ENCODE results near the gene USP10.

Gene USP10

GRCh38 chr16:84700446-84701300, 873 bp downstream of the USP10 start:
- Mint-ChIP-seq H3K27me3 (no peaks in the 10 kb centered on the region), H3K9me3 (no peaks in the 10 kb centered on the region), H3K27ac (peak overlapping the region; percentile 96), H3K4me1 (peaks cover 28 to 38% of the 10 kb centered on the region in 2 donors), H3K36me3 (peaks cover 3 to 15% of the 10 kb centered on the region in 2 donors), H3K4me3 (peak overlapping the region; percentile 89 to 90)
- DNase-seq (peak; percentile 29), ATAC-seq (replicated peaks) (peak; percentile 37 to 46)

- DNase-seq (no peak), ATAC-seq (replicated peaks) (no peak)
- Mint-ChIP-seq H3K9me3 (no peaks in the 10 kb centered on the region), H3K27ac (peak overlapping the region; percentile 43), H3K36me3 (peaks cover 7 to 20% of the 10 kb centered on the region in 2 donors), H3K27me3 (no peaks in the 10 kb centered on the region), H3K4me3 (no peak overlapping the region), H3K4me1 (peaks cover 27 to 53% of the 10 kb centered on the region in 2 donors)
Measured at GRCh38 chr16:84703681-84704080, 3.9 kb downstream of the USP10 start.

DNA sequence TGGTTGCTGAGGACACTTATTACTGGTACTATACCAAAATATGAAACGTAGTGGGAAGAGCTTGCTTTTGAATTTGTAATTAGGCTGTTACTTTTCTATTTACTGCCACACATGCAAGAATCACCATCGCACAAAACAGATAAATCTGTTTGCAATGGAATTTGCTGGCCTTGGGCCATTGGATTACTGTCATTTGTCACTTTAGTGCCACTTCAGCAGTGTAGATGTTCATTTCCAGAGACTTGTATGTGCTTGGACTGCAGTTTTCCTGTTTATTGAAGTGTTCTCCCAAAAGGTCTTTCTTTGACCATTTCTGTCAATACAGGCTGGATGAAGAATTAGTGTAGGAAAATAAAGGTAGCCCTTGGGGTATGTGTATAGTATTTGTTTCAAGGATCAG, 4.5 kb downstream of the USP10 start:
- Mint-ChIP-seq H3K27me3 (no peaks in the 10 kb centered on the region), H3K9me3 (no peaks in the 10 kb centered on the region), H3K36me3 (peaks cover 10 to 26% of the 10 kb centered on the region in 2 donors), H3K4me1 (peaks cover 33 to 54% of the 10 kb centered on the region in 2 donors), H3K27ac (peak overlapping the region; percentile 43), H3K4me3 (no peak overlapping the region)
- no peak for ATAC-seq (replicated peaks)
- no peak for DNase-seq

DNA sequence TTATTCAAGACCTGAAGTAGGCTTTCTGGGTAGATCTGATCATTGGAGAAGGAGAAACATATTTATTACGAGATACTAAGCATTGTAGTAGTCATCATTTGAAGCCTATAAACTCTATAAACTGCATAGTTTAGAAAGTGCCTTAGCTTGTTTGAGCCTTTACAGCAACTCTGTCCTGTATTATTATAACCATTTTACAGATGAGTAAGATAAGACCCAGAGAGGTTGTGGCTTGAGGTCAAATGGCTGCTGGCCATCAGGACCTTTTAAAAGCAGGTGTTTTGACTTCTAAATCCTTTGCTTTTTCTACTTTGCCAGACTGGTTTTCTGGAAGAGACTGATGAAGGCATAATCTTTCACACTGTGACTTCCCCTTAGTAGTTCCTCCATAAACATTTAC, 7.1 kb downstream of the USP10 start:
- H3K27me3 Mint-ChIP-seq, result no peaks in the 10 kb centered on the region
- peaks cover 42 to 77% of the 10 kb centered on the region in 2 donors for H3K4me1 Mint-ChIP-seq
- DNase-seq (no peak), ATAC-seq (replicated peaks) (no peak)
- no peak overlapping the region for H3K27ac Mint-ChIP-seq
- no peak overlapping the region for H3K4me3 Mint-ChIP-seq
- H3K9me3 Mint-ChIP-seq, result no peaks in the 10 kb centered on the region
- peaks cover 17 to 31% of the 10 kb centered on the region in 2 donors for H3K36me3 Mint-ChIP-seq

DNA sequence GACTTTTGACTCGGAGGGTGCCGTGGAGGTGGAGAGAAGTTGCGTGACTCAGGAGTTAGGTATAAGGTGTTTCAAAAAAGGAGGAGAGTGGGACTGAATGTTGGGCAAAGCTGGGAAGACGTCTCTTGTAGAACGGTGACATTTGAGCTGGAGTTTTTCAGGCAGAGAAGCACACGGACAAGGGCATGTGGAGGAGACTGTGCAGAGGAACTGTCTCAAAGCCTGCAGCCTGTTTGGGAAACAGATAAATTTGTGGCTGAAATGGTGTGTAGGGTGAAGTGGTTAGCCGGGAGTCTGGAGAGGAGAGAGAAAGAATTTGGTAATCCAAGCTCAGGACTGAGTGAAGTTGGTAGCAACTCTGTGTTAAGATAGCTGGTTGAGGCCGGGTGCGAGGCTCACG, 9.8 kb downstream of the USP10 start:
- peaks cover 20 to 41% of the 10 kb centered on the region in 2 donors for H3K36me3 Mint-ChIP-seq
- H3K4me3 Mint-ChIP-seq, result no peak overlapping the region
- H3K27me3 Mint-ChIP-seq, result no peaks in the 10 kb centered on the region
- H3K9me3 Mint-ChIP-seq, result no peaks in the 10 kb centered on the region
- no peak for DNase-seq
- H3K27ac Mint-ChIP-seq, result peak overlapping the region; percentile 60
- H3K4me1 Mint-ChIP-seq, result peaks cover 55 to 85% of the 10 kb centered on the region in 2 donors
- no peak for ATAC-seq (replicated peaks)

- Mint-ChIP-seq H3K4me1 (peaks cover 49 to 84% of the 10 kb centered on the region in 2 donors), H3K27me3 (no peaks in the 10 kb centered on the region), H3K4me3 (no peak overlapping the region), H3K27ac (no peak overlapping the region), H3K36me3 (peaks cover 17 to 34% of the 10 kb centered on the region in 2 donors), H3K9me3 (no peaks in the 10 kb centered on the region)
- DNase-seq (no peak), ATAC-seq (replicated peaks) (no peak)
Measured at GRCh38 chr16:84710686-84711085, 10.9 kb downstream of the USP10 start.

GRCh38 chr16:84712138-84712671, 12.4 kb downstream of the USP10 start:
- Mint-ChIP-seq H3K36me3 (peaks cover 17 to 45% of the 10 kb centered on the region in 2 donors), H3K4me3 (no peak overlapping the region), H3K4me1 (peaks cover 53 to 88% of the 10 kb centered on the region in 2 donors), H3K27me3 (no peaks in the 10 kb centered on the region), H3K27ac (peak overlapping the region; percentile 47), H3K9me3 (no peaks in the 10 kb centered on the region)
- DNase-seq (no peak), ATAC-seq (replicated peaks) (no peak)

DNA sequence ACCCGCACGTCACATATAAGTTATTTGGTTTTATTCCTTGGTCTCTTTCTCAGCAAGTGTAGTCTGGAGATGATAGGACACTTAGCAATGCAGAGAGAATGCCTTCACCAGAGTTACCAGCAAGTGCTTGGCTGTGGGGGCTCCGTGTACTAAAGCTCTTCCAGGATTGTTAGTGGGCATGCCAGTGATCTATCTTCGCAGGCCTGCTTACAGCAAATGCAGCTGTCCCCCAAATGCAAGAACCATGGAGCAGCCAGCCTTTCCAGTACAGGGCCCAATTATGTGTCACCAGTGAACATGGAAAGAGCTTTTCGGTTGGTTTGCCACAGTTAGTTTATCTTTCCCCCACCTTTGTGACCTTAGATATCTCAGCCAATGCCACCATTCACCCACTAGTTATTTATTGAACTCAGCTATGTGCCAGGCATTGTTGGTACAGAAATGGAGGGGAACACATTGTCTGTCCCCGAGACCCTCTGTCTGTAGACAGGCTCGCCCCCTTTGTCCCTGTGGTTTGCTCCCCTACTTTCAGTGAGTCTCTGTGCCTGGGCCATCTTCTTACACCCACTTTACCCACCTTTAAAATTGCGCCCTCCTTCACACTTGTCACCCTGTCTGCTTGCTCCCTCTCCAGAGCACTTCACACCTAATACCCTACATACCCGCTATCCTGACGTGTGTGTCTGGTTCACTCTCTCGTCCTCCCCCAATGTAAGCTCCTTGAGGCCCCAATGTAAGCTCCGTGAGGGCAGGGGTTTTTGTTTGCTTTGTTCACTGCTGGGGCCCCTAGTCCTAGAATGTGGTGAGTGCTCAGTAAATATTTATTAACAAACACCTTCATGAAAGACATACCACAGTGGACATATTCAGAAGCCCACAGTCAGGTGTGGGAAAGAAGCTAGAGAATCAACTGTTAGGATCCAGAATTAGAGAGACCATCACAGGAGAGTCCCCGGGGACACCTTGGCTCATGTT, 13.3 kb downstream of the USP10 start:
- DNase-seq (no peak), ATAC-seq (replicated peaks) (no peak)
- peaks cover 54 to 85% of the 10 kb centered on the region in 2 donors for H3K4me1 Mint-ChIP-seq
- H3K4me3 Mint-ChIP-seq, result no peak overlapping the region
- H3K27me3 Mint-ChIP-seq, result no peaks in the 10 kb centered on the region
- peaks cover 19 to 48% of the 10 kb centered on the region in 2 donors for H3K36me3 Mint-ChIP-seq
- peak overlapping the region; percentile 67 for H3K27ac Mint-ChIP-seq
- no peaks in the 10 kb centered on the region for H3K9me3 Mint-ChIP-seq

GRCh38 chr16:84714028-84714427, 14.2 kb downstream of the USP10 start:
- ATAC-seq (replicated peaks) (peak in 1 of 2 donors; percentile 27), DNase-seq (no peak)
- Mint-ChIP-seq H3K9me3 (no peaks in the 10 kb centered on the region), H3K36me3 (peaks cover 17 to 42% of the 10 kb centered on the region in 2 donors), H3K27ac (peak overlapping the region; percentile 9), H3K4me1 (peaks cover 49 to 86% of the 10 kb centered on the region in 2 donors), H3K4me3 (no peak overlapping the region), H3K27me3 (no peaks in the 10 kb centered on the region)

GRCh38 chr16:84715424-84715823, 15.6 kb downstream of the USP10 start:
- no peak for ATAC-seq (replicated peaks)
- Mint-ChIP-seq H3K4me1 (peaks cover 42 to 78% of the 10 kb centered on the region in 2 donors), H3K27me3 (no peaks in the 10 kb centered on the region), H3K9me3 (no peaks in the 10 kb centered on the region), H3K36me3 (peaks cover 14 to 46% of the 10 kb centered on the region in 2 donors), H3K4me3 (no peak overlapping the region), H3K27ac (peak overlapping the region; percentile 10)
- DNase-seq, result no peak

- DNase-seq (no peak), ATAC-seq (replicated peaks) (no peak)
- H3K27ac Mint-ChIP-seq, result peak overlapping the region; percentile 10
- H3K4me3 Mint-ChIP-seq, result no peak overlapping the region
- H3K9me3 Mint-ChIP-seq, result no peaks in the 10 kb centered on the region
- H3K27me3 Mint-ChIP-seq, result no peaks in the 10 kb centered on the region
- peaks cover 41 to 74% of the 10 kb centered on the region in 2 donors for H3K4me1 Mint-ChIP-seq
- H3K36me3 Mint-ChIP-seq, result peaks cover 14 to 46% of the 10 kb centered on the region in 2 donors
Measured at GRCh38 chr16:84715854-84716253, 16.1 kb downstream of the USP10 start.

- peaks cover 14 to 50% of the 10 kb centered on the region in 2 donors for H3K36me3 Mint-ChIP-seq
- no peak for ATAC-seq (replicated peaks)
- no peaks in the 10 kb centered on the region for H3K27me3 Mint-ChIP-seq
- H3K9me3 Mint-ChIP-seq, result no peaks in the 10 kb centered on the region
- H3K4me3 Mint-ChIP-seq, result no peak overlapping the region
- DNase-seq, result no peak
- H3K4me1 Mint-ChIP-seq, result peaks cover 38 to 77% of the 10 kb centered on the region in 2 donors
- H3K27ac Mint-ChIP-seq, result no peak overlapping the region
Measured at GRCh38 chr16:84716740-84717139, 16.9 kb downstream of the USP10 start.

DNA sequence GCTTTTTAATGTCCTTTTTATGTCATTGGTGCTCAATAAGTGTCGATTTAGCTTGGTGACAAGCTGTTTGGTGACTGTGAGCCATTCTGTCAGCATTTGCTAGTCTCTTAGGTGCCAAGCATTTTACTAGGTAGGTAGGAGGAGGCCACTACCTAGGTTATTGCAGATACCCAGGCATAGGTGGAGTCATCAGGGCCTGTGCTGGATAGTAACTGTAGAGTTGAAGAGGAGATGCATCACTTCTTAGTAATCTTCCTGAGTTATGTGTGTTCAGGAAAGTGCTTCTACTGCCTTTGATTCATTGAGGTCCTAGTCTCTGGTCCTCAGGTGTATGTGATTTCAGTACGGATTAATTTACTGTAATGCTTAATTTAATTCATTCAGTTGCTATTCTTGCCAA, 17.7 kb downstream of the USP10 start:
- no peak overlapping the region for H3K27ac Mint-ChIP-seq
- H3K4me1 Mint-ChIP-seq, result peaks cover 37 to 74% of the 10 kb centered on the region in 2 donors
- no peaks in the 10 kb centered on the region for H3K9me3 Mint-ChIP-seq
- H3K36me3 Mint-ChIP-seq, result peaks cover 14 to 54% of the 10 kb centered on the region in 2 donors
- no peak for ATAC-seq (replicated peaks)
- no peak for DNase-seq
- no peaks in the 10 kb centered on the region for H3K27me3 Mint-ChIP-seq
- H3K4me3 Mint-ChIP-seq, result no peak overlapping the region

DNA sequence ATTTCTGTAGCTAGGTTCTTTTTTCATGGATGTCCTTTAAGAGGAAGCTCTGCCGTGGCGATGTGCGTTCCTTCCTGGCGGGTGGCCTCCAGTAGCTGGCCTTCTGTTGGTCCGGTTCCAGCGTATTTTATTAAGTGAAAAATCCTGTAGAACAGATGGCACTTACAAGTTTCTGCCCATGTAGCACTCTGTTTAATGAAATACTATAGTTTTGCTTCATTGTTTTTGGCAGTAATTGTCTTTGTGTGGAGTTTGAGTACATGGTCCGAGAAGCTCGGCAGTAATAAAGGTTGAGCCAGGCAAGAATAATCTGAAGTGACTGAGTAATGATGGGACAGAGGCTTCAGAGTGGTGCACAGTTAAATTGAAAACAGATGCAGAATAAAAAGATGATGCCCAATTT, 20.4 kb downstream of the USP10 start:
- Mint-ChIP-seq H3K9me3 (no peaks in the 10 kb centered on the region), H3K4me3 (no peak overlapping the region), H3K27ac (no peak overlapping the region)

More for the DNA sequence above, 20.4 kb downstream of the USP10 start:
- no peak for ATAC-seq (replicated peaks)
- Mint-ChIP-seq H3K4me1 (peaks cover 33 to 69% of the 10 kb centered on the region in 2 donors), H3K27me3 (no peaks in the 10 kb centered on the region), H3K36me3 (peaks cover 12 to 40% of the 10 kb centered on the region in 2 donors)
- no peak for DNase-seq
